GM11168 (cell line): Measurements from ENCODE around the gene GRHPR.
"Not testable (repeated sequence)": the region's sequence is repeated elsewhere in the genome, so short reads cannot be mapped to it uniquely, and the experiment has no call there.

Source experiments
- in situ Hi-C: fragments of 300-500 bp; cut with MboI; formaldehyde crosslinking; loops from one replicate; pipeline ENCODE4 v1.12.0; 2022; ENCODE audit warnings: low sequenced_read_pairs; ENCODE audit not compliant: unreplicated experiment

The GRHPR gene

GRCh38 chr9:37443566-37443965 is 21.1 kb downstream of the GRHPR start:
- in situ Hi-C loops = no loop called here

DNA sequence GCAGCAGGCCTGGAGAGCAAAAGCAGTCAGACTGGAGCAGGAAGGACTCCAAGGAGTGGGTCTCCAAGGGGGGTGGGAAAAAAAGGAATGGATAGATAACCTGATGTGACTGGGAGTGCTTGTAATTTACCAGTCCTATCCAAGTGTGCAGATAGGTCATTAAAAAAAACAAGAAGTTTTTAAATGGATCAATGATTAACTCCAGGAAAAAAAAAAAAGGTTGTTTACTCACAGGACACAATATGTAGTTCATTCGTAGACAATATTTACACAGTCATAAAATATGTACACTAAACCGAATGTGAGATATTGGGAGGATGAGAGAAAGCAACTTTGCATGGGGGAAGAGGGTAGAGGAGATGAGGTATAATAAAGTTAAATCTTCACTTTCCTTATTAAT is 22.4 kb downstream of the GRHPR start:
- in situ Hi-C loops = no loop called here

DNA sequence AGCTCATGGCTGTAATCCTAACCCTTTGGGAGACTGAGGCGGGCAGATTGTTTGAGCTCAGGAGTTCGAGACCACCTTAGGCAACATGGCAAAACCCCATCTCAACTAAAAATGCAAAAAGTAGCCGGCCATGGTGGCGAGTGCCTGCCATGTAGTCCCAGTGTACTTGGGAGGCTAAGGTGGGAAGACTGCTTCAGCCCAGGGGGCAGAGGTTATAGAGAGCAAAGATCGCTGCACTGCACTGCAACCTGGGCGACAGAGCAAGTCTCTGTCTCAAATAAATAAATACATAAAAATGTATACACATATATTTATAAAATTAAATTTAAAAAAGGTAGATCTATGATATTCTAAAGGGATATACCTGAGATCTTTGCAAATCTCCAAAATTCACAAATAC is 23.3 kb downstream of the GRHPR start:
- in situ Hi-C loops = no loop called here

- in situ Hi-C loops = no loop called here
Measured at GRCh38 chr9:37446401-37446800, 23.9 kb downstream of the GRHPR start.

DNA sequence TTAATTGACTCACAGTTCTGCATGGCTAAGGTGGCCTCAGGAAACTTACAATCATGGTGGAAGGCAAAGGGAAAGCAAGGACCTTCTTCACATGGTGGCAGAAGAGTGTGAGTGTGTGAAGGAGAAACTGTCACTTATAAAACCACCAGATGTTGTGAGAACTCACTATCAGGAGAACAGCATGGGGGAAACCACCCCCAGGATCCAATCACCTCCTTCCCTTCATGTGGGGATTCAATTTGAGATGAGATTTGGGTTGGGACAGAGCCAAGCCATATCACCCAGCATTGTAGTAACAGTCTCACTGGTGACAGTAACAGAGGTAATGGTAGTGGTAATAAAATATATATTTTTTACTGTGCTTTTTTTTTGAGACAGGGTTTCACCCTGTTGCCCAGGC is 24.6 kb downstream of the GRHPR start:
- in situ Hi-C loops = no loop called here

DNA sequence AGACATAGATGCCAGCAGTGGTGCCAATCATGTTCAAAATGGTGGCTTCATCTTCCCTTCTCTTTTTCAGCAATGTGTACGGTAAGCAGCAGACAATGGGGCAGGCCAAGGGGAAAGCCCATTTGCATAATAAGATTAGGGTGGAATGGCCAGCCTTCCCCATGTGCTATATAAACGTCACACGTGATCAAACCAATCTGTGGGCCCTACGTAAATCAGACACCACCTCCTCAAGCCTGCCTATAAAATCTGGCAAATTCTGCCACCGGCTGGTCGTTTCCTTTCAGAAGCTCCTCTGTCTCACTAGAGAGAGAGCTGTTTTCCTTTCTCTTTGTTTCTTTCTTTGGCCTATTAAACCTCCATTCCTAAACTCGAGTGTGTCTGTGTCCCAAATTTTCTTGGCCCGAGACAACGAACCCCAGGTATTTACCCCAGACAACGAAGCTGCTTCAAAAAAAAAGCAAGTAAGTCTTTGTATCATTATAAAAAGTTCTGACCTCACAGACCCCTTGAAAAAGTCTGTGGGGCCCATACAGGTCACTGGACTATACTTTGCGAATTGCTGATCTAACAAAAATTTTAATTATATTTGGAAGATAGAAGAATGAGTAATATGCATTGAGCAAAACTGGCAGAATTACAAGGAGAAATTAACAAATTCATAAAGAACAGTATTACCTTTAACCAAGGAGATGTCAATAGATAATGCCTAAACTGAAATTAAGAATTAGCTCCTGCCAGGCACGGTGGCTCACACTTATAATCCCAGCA is 27.6 kb downstream of the GRHPR start:
- in situ Hi-C loops = no loop called here

GRCh38 chr9:37451628-37452027 is 29.1 kb downstream of the GRHPR start:
- in situ Hi-C loops = no loop called here

DNA sequence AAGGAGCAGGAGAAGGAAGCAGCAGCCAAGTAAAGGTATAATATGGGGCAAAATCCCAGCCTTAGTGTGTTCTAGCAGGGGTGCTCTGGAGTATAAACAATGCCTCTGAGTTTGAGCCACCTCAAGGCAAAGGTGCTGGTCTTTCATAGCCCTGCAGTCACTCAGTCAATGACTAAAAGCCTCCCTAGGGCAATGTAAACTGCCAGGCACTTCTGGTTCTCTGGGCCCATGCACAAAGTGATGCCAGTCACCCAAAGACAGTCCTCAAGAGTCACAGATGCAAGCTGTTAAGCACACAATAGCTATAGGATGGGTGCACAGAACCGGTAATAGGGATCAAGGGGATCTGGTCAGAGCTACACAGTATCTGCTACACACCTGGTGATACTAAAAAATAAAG is 30.1 kb downstream of the GRHPR start:
- in situ Hi-C loops = no loop called here

DNA sequence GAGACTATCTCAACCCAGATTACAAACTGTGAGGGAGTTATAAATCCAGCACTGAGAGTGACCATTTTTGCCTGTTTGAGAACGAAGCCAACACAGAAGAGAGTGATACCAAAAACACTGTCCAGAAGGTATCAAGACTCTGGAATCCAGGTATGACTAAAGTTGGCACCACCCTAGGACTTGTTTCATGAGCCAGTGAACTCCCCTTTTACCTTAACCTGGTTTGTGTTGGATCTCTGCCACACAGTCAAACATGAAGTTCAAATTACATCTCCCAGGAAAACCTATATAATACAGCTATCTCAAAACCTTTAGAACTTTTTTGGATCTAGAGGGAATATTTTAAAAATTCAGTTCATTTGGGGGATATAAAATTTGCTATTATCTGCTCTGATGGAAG is 31.3 kb downstream of the GRHPR start:
- in situ Hi-C loops = no loop called here

DNA sequence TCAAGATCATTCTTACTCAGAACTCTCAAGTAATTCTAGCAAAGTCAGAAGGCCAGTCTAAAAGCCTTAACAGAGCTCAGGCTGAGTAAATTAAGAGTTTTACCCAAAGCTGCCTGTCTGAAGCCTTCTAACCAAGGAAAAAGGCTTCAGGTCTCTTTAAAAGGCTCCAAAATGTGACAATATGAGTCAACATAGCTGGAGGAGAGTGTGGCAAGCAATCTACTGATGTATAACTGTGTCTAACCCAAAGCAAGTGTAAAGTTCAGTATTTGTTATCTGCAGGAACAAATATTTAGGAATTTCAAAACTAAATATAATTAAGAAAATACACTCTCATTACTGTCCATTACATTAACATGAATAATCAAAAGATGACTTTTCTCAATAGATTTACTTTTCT is 31.7 kb downstream of the GRHPR start:
- in situ Hi-C loops = no loop called here

GRCh38 chr9:37455884-37456647 is 33.6 kb downstream of the GRHPR start:
- in situ Hi-C loops = no loop called here

DNA sequence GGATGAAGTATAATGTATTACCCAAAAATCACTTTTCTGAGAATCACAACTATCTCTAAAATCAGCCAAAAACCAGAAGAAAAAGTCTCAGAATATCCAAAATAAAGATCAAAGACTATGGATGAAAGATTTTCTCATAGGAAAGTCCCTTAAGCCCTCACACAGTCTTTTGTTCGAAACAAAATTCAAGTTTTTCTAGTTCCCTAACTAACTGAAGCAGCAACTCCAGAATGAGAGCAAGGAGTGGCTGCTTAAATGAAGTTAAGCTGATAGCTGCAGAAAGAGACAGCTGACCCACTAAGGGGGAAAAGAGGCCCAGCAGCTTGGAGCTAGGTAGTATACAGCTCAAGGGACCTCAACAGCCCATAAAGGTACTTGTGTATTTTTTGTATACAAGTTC is 34.3 kb downstream of the GRHPR start:
- in situ Hi-C loops = no loop called here

DNA sequence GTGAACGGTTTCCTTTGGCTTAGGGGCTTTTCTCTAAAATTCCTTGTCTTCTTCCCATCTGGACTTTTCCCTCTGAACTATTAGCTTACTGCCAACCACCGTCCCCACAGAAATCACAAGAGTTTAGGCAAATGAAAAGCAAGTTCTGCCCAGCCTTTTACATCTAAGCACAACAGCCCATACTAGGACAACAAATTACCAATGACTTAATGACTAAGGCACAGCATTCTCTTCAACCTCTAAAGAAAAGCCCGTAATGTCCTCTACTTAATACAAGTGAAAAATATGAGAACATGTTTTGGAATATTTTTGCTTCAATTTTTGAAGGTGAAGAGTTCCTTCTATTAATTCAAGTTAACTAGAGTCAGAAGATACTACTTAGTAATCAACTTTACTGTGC is 41.5 kb downstream of the GRHPR start:
- in situ Hi-C loops = no loop called here

- in situ Hi-C loops = no loop called here
Measured at GRCh38 chr9:37464426-37465248, 42.1 kb downstream of the GRHPR start.

DNA sequence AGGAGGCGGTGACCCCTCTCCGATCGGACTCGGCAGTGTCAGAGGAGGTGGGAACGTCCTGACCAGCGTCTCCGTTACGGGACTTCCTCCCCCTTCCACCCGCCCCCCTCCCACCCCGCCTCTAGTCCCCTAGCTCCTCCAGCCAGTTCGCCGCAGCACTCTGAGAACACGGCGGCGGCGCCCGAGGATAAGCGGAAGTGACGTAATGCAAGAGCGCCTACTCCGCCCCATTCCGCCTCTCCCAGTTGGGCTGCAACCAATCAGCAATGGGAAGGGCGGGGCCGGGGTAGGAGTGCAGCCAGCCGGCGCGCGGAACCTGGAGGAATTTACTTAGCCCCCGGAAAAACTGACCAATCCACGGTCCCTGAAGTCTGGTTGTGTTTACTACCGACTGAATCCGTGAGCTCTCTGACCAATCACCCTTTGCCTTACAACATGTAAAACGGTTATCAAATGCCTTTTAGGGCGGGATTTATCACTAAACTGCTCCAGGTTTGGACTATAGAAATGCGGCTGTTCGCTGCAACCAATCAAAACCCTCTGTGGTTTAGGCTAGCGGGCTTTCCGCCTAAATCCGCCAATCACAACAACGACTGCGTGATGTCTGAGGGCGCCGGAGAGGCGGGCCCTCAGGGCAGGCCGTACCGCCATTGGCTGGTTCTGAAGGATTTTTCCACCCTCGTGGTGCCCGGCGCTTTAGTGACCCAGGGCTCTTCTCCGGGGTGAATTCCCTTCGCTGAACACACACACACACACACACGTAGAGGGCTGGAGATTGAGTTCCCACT is 42.9 kb downstream of the GRHPR start, which contains the start of gene ZBTB5:
Gene ZBTB5 (minus strand): TSS at position 202 of the 788 bp plus-strand sequence. CDS start 22,899 bp downstream, outside the sequence.
- in situ Hi-C loops = no loop called here

DNA sequence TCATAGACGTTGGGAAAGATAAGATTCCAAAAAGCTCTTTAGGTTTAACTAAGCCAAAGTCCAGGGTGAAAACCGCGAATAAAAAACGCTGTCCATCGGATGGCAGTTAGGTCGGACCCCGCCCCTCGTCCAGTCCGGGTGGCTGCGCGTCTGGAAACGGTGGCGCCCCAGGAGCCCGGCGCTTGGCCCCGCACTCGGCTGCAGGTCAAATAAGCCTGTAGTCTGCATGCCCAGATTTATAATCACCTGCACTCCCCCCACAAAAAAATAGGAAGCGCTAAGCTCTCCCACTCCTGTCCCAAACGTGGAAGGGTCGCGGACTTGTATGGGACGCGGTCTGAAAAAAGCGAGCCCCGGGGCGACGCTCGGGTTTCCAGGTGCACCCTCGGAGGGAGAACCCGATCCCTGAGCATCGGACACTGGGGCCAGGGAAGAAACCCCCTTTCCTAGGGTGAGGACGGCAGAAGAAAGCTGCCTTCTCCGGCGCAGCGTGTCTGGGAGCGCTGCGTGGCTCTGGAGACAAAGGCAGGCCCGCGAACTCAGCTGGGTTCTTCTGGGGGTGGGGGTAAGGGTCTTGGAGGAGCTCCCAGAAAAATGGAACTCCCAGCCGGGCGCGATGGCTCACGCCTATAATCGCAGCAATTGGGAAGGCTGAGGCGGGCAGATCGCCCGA is 43.7 kb downstream of the GRHPR start:
- in situ Hi-C loops = no loop called here

GRCh38 chr9:37467530-37467929 is 45.0 kb downstream of the GRHPR start:
- in situ Hi-C loops = not testable (repeated sequence)

DNA sequence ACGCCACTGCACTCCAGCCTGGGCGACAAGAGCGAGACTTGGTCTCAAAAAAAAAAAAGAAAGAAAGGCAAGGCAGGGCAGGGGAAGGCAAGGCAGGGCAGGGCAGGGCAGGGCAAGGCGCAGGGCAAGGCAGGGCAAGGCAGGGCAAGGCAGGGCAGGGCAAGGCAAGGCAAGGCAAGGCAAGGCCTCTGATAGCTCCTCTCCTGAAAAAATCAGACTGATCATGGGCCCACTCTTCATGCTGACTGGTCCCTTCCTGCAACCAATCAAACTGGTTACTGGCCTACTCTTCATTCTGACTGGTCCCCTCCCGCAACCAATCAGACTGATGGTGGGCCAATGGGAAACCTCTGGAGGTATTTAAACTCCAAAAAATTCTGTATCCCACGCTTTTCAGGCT is 46.1 kb downstream of the GRHPR start:
- in situ Hi-C loops = no loop called here

DNA sequence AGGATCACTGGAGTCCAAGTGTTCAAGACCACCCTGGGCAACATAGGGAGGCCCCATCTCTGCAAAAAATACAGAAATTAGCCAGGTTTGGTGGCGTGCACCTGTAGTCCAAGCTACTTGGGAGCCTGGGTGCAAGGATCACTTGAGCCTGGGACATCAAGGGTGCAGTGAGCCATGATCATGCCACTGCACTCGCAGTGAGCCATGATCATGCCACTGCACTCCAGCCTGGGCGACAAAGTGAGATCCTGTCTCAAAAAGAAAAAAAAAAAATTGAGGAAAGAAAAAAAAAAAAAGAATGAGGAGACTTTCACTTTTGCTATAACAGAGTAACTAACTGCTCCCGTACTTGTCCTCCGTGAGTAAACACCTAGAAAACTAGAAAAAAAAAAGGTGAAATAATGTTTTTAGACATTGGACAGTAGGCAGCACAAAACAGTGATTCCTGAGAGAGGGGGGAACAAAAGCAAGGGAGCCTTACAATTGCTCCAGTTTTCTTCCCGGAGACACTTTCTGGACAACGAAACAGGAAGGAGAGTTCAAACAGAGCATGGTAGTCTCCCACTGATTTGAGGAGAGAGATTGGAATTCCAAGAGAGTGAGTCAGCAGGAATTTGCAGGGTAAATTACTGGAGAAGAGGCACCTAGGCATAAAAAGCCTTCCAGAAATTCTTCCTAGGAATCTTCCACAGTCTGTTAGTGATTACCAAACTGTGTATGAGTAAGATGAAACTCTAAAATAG is 49.6 kb downstream of the GRHPR start:
- in situ Hi-C loops = no loop called here
